ENCODE data around the gene CLCNKA.

CLCNKA gene

DNA sequence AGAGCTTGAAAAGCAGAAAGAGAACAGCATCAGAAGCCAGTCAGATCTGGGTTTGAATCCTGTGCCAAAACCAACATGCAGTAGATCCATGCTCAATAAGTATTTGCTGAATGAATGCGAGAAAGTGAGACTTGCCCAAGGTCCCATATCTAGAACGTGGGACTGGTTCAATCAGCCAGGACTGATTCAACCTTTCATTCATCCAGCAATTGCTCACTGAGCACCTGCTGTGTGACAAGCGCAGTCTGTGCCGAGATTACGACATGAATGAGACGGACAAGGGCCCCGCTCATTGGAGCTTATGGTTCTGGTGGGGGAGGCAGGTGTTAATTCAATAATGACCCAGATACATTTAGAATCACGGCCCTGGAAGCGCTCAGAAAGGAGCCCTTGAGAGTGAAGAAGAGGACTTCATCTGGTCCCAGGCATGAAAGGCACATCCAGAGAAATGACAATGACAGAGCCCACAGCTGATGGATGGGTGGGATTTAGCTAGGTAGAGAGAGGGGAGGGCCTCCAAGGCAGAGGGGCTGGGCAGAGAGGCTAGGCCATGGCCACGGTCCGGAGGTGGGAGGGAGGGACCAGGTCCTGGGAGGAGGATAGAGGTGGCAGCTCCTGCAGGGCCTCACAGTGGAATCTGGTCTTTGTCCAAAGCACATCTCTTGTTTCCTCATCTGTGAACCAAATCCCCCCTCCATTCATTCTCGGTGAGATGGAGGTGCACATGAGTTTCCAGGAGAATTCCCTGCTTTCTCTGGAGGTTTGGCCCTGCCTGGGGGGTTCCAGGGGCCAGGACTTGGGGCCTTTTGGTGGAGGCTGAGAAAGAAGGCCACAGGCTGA, 55.8 kb downstream of the CLCNKA start:
- no peak for TF ChIP-seq ZFX (IDR thresholded peaks at IDR 0.05; ENCODE audit: borderline replicate concordance)
- TF ChIP-seq, protein P1, sequence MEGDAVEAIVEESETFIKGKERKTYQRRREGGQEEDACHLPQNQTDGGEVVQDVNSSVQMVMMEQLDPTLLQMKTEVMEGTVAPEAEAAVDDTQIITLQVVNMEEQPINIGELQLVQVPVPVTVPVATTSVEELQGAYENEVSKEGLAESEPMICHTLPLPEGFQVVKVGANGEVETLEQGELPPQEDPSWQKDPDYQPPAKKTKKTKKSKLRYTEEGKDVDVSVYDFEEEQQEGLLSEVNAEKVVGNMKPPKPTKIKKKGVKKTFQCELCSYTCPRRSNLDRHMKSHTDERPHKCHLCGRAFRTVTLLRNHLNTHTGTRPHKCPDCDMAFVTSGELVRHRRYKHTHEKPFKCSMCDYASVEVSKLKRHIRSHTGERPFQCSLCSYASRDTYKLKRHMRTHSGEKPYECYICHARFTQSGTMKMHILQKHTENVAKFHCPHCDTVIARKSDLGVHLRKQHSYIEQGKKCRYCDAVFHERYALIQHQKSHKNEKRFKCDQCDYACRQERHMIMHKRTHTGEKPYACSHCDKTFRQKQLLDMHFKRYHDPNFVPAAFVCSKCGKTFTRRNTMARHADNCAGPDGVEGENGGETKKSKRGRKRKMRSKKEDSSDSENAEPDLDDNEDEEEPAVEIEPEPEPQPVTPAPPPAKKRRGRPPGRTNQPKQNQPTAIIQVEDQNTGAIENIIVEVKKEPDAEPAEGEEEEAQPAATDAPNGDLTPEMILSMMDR (IDR thresholded peaks at IDR 0.05) = no peak
- peak overlapping the region; percentile 14 for H3K27ac ChIP-seq

DNA sequence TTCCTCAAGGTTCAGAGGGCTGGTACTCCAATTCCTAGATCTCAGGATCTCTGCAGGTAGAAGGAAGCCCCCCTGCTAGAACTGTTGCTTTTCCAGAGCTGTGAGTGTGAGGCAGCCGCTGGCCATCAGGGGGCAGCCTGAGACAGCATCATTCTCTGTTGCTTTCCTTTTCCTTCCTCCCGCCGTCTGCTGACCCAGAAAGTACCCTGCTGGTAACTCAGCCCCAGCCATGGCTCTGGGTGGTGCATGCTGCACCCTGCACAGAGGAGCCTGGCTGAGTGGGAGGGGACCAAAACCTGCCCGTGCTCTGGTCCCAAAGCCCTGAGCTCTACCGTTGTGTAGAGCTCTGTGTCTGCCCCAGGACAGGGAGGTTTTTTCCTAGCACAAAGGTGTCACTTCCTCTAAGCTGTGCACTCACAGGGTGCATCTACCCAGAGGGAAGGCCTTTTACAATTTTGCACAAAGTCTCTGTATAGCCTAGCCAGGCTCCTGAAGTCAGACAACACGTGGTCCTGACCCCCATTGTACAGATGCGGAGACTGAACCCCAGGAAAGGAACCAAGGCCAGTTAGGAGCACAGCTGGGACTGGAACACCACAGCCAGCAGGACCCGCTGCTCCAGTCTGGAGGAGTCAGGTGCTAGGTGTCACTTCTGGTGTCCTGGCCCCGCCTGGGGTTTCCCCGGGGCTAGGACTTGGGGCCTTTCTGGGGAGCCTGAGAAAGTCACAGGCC, 57.3 kb downstream of the CLCNKA start:
- TF ChIP-seq, protein P1 (IDR thresholded peaks at IDR 0.05) = peak; percentile 87
- no peak for TF ChIP-seq ZFX (IDR thresholded peaks at IDR 0.05; ENCODE audit: borderline replicate concordance)
- H3K27ac ChIP-seq = peak overlapping the region; percentile 20; the same call in 1 of the 2 replicates

DNA sequence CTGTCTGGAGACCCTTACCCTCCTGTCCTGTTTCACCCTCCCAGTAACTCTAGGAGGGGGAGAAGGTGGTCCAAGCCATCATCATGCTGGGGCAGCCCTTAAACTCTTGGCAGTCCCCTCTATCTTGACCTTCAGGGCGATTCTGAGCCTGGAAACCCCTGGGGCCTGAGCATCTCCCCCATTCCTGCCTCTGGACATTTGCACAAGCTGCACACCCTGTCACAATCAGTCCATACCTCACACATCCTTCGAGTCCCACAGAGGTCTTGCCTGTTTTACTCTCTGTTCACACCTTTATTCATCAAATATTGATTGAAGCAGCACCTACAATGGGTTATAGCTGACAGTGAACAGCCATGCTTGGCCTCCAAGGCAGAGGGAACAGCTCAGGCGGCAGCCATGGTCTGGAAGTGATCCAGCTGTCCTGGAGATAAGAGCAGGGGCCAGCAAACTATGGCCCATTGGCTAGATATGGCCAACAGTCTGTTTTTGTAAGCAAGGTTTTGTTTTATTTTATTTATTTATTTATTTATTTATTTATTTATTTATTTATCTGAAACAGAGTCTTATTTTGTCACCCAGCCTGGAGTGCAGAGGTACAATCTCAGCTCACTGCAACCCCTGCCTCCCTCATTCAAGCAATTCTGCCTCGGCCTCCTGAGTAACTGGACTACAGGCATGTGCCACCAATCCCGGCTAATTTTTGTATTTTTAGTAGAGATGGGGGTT, 58.8 kb downstream of the CLCNKA start:
- no peak for TF ChIP-seq ZFX (IDR thresholded peaks at IDR 0.05; ENCODE audit: borderline replicate concordance)
- TF ChIP-seq, protein P1 (IDR thresholded peaks at IDR 0.05) = no peak
- no peak overlapping the region for H3K27ac ChIP-seq

DNA sequence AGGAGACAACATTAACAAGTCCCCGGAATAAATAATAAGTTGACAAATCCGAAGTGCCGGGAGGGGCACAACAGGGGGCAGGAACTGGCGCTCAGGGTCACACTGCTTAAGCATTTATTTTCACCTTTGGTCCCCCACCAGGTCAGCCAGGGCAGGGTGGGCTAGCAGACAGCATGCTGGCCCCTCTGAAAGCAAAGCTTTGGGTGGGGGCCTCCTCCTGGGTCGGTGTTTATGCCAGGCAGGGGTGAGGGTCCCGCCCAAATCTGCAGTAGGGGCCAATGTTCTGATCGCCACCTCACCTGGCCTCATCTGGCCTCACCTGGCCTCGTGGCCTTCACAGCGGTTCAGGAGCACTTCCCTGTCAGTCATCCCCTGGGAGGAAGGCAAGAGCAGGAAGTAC, 59.8 kb downstream of the CLCNKA start:
- no peak for TF ChIP-seq ZFX (IDR thresholded peaks at IDR 0.05; ENCODE audit: borderline replicate concordance)
- TF ChIP-seq, protein P1 (IDR thresholded peaks at IDR 0.05) = no peak
- peak overlapping the region; percentile 17; the same call in 1 of the 2 replicates for H3K27ac ChIP-seq

DNA sequence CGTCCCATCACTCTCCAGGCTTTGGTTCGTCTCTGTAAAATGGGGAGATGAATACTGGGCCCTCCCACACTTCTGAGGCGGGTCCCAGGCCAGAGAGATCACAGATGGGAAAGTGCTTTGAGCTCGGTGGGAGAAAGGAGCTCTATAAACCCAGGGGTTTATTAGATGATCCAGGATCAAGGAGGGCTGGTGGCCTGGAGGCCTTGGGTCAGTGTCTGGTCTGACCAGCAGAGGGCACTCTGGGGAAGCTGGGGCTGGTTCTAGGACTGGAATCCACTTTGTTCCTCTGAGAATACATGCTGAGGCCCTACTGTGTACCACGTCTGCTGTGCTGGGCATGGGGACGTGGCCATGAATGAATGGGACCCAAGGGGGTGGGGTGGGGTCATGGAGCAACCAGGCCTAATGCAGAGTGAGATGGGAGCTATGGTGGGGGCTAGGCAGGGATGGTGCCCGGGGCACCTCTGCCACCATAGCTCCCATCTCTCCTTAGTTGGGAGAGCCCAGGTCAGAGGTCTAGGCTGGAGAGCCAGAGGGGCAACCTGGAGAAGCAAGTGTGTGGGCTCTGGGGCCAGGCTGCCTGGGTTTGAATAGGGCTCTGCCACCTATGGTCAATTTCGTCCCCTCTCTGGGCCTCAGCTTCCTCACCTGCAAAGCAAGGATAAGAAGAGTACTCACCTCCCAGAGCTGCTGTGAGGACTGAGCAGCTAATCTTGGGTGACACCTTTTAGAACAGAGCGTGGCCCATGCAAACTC, 60.6 kb downstream of the CLCNKA start:
- TF ChIP-seq ZFX (IDR thresholded peaks at IDR 0.05; ENCODE audit: borderline replicate concordance) = no peak
- TF ChIP-seq, protein P1 (IDR thresholded peaks at IDR 0.05) = peak; percentile 96
- H3K27ac ChIP-seq = peak overlapping the region; percentile 17; the same call in 1 of the 2 replicates

DNA sequence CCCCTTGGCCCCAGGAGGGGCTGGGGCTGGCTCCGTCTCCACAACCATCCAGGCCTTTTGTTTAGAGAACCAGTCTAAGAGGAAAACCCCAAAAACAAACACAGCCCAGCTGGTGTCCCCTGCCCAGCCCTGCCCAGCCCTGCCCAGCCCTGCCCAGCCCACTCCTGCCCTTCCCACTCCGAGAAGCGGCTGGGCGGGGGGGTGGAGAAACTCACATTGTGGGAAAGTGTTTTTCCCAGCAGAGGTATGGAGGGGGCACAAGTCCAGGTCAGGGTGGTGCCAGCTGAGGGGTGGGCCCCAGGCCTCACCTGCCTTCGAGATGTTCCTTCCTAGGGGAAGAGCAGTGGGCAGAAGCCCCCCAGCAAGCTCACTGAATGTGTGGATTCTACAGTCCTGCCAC, 61.6 kb downstream of the CLCNKA start:
- no peak overlapping the region for H3K27ac ChIP-seq

More for the DNA sequence above, 61.6 kb downstream of the CLCNKA start:
- TF ChIP-seq ZFX (IDR thresholded peaks at IDR 0.05; ENCODE audit: borderline replicate concordance) = no peak
